K562 (cell line): ENCODE results near the gene GALNT13.

Source experiments
- CBX5 ChIP-seq: IDR thresholded peaks from 2 replicates; pipeline ENCODE4 v1.6.1; 2014; ENCODE audit warnings: low read depth, borderline replicate concordance
- DNMT1 ChIP-seq: fragments of 450-650 bp; IDR thresholded peaks from 2 replicates; pipeline ENCODE4 v1.6.1; 2016; ENCODE audit warnings: antibody characterized with exemption, mild to moderate bottlenecking
- HDAC3 ChIP-seq: fragments of 450-650 bp; IDR thresholded peaks from 2 replicates; pipeline ENCODE4 v1.6.1; 2018; ENCODE audit warnings: borderline replicate concordance, mild to moderate bottlenecking, moderate library complexity; ENCODE audit not compliant: partially characterized antibody
- LARP7 ChIP-seq: fragments of 450-650 bp; IDR thresholded peaks from 2 replicates; pipeline ENCODE4 v1.6.1; 2016
- MAX ChIP-seq: sonication (generic); formaldehyde crosslinking; IDR thresholded peaks from 2 replicates; pipeline ENCODE4 v1.9.0; 2022; ENCODE audit warnings: mild to moderate bottlenecking, missing genetic modification reagents
- MYC ChIP-seq, 2 experiments: fragments of 250-450 bp in 1 of 2; sonication (Bioruptor Pico) in 1 of 2; IDR thresholded peaks; 2 replicates each; pipeline versions ENCODE4 v1.5.1 to v1.6.1; 2012 to 2021; ENCODE audit warnings: low read depth in 2 of 2, borderline replicate concordance in 1 of 2, improper control_type of control experiment in 1 of 2, low read length in 1 of 2, mild to moderate bottlenecking in 1 of 2, moderate library complexity in 1 of 2
- PYGO2 ChIP-seq: fragments of 450-650 bp; IDR thresholded peaks from 2 replicates; pipeline ENCODE4 v1.6.1; 2016; ENCODE audit warnings: mild to moderate bottlenecking, missing genetic modification characterization, moderate library complexity, missing compliant biosample characterization
- SMAD3 ChIP-seq: fragments of 450-650 bp; formaldehyde crosslinking; conservative IDR thresholded peaks from 2 replicates; pipeline ENCODE4 v1.4.0; 2020; ENCODE audit warnings: mild to moderate bottlenecking
- STAT5A ChIP-seq: IDR thresholded peaks from 2 replicates; pipeline ENCODE4 v1.6.1; 2012; ENCODE audit warnings: low read length, inconsistent platforms, borderline replicate concordance
- ZBTB17 ChIP-seq: fragments of 450-650 bp; formaldehyde crosslinking; IDR thresholded peaks from 2 replicates; pipeline ENCODE4 v1.4.0; 2020; ENCODE audit warnings: mild to moderate bottlenecking
- TF ChIP-seq, protein P1 (sequence below), 3 experiments: IDR thresholded peaks in 2 of 3; conservative IDR thresholded peaks in 1 of 3; 2 replicates each; pipeline ENCODE4 v1.5.1; 2011 to 2012; ENCODE audit warnings: low read length in 3 of 3, mild to moderate bottlenecking in 3 of 3, control low read depth in 2 of 3, improper control_type of control experiment in 1 of 3, inconsistent platforms in 1 of 3, low read depth in 1 of 3, mixed read lengths in 1 of 3, moderate library complexity in 1 of 3; ENCODE audit not compliant: insufficient read depth in 2 of 3
- TF ChIP-seq, protein P2 (sequence below), 2 experiments: fragments of 450-650 bp; formaldehyde crosslinking in 1 of 2; IDR thresholded peaks; 2 replicates each; pipeline versions ENCODE4 v1.4.0 to v1.6.1; 2014 to 2020; ENCODE audit warnings: mild to moderate bottlenecking in 2 of 2, borderline replicate concordance in 1 of 2, low read depth in 1 of 2

GRCh38 chr2:154015233-154015632 lies 143.5 kb downstream of the GALNT13 start:
- TF ChIP-seq, protein P1, sequence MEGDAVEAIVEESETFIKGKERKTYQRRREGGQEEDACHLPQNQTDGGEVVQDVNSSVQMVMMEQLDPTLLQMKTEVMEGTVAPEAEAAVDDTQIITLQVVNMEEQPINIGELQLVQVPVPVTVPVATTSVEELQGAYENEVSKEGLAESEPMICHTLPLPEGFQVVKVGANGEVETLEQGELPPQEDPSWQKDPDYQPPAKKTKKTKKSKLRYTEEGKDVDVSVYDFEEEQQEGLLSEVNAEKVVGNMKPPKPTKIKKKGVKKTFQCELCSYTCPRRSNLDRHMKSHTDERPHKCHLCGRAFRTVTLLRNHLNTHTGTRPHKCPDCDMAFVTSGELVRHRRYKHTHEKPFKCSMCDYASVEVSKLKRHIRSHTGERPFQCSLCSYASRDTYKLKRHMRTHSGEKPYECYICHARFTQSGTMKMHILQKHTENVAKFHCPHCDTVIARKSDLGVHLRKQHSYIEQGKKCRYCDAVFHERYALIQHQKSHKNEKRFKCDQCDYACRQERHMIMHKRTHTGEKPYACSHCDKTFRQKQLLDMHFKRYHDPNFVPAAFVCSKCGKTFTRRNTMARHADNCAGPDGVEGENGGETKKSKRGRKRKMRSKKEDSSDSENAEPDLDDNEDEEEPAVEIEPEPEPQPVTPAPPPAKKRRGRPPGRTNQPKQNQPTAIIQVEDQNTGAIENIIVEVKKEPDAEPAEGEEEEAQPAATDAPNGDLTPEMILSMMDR (IDR thresholded peaks at IDR 0.05 in 2 of 3, conservative IDR thresholded peaks at IDR 0.05 in 1 of 3; ENCODE audit: insufficient read depth in 2 of 3, low read depth in 1 of 3, low read length in 3 of 3), result no peak
- TF ChIP-seq PYGO2 (no peak), SMAD3 (CRISPR knock-in tag) (no peak), MAX (no peak), CBX5 (no peak), HDAC3 (no peak), STAT5A (no peak), DNMT1 (no peak), LARP7 (no peak), ZBTB17 (no peak), MYC (IDR thresholded peaks at IDR 0.05; ENCODE audit: low read depth, low read length) (no peak), MYC (CRISPR knock-in tag; IDR thresholded peaks at IDR 0.05; ENCODE audit: borderline replicate concordance, low read depth) (no peak)
- TF ChIP-seq, protein P2, sequence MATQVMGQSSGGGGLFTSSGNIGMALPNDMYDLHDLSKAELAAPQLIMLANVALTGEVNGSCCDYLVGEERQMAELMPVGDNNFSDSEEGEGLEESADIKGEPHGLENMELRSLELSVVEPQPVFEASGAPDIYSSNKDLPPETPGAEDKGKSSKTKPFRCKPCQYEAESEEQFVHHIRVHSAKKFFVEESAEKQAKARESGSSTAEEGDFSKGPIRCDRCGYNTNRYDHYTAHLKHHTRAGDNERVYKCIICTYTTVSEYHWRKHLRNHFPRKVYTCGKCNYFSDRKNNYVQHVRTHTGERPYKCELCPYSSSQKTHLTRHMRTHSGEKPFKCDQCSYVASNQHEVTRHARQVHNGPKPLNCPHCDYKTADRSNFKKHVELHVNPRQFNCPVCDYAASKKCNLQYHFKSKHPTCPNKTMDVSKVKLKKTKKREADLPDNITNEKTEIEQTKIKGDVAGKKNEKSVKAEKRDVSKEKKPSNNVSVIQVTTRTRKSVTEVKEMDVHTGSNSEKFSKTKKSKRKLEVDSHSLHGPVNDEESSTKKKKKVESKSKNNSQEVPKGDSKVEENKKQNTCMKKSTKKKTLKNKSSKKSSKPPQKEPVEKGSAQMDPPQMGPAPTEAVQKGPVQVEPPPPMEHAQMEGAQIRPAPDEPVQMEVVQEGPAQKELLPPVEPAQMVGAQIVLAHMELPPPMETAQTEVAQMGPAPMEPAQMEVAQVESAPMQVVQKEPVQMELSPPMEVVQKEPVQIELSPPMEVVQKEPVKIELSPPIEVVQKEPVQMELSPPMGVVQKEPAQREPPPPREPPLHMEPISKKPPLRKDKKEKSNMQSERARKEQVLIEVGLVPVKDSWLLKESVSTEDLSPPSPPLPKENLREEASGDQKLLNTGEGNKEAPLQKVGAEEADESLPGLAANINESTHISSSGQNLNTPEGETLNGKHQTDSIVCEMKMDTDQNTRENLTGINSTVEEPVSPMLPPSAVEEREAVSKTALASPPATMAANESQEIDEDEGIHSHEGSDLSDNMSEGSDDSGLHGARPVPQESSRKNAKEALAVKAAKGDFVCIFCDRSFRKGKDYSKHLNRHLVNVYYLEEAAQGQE (IDR thresholded peaks at IDR 0.05; ENCODE audit: borderline replicate concordance), result no peak
- TF ChIP-seq, protein P2 (CRISPR knock-in tag; IDR thresholded peaks at IDR 0.05; ENCODE audit: low read depth), result no peak
